Thyroid gland (tissue), 4 donors: ENCODE data around the gene SCGB1A1.

Experiments
- CTCF ChIP-seq, 6 experiments: fragments of 200-600 bp in 3 of 6; fragments of 450-650 bp in 3 of 6; sonication (generic) in 3 of 6; IDR thresholded peaks; one replicate each; pipeline ENCODE4 v1.5.1; 2016 to 2019; ENCODE audit warnings: antibody characterized with exemption in 6 of 6, mild to moderate bottlenecking in 2 of 6, inconsistent platforms in 1 of 6, moderate library complexity in 1 of 6
- POLR2A ChIP-seq, 2 donors: fragments of 450-650 bp; IDR thresholded peaks; one replicate each; pipeline ENCODE4 v1.6.1; 2017; ENCODE audit warnings: antibody characterized with exemption in 2 of 2, mild to moderate bottlenecking in 2 of 2, moderate library complexity in 1 of 2

GRCh38 chr11:62419314-62419929 lies 589 bp downstream of the SCGB1A1 start:
- no peak for TF ChIP-seq CTCF (IDR thresholded peaks at IDR 0.05)
- no peak for TF ChIP-seq POLR2A (IDR thresholded peaks at IDR 0.05)
